ENCODE results near the gene TRPM2.

Gene TRPM2

GRCh38 chr21:44326716-44327602 is 26.5 kb upstream of the TRPM2 start:
- DNase-seq (ENCODE audit: low spot score): no peak
- no peak for TF ChIP-seq CTCF (IDR thresholded peaks at IDR 0.05; ENCODE audit: extremely low read depth, missing control alignments)

GRCh38 chr21:44327603-44327974 is 25.8 kb upstream of the TRPM2 start:
- no peak for TF ChIP-seq CTCF (IDR thresholded peaks at IDR 0.05; ENCODE audit: extremely low read depth, missing control alignments)
- no peak for DNase-seq (ENCODE audit: low spot score)

- TF ChIP-seq CTCF (IDR thresholded peaks at IDR 0.05; ENCODE audit: extremely low read depth, missing control alignments): no peak
Observed at GRCh38 chr21:44328242-44328895, 25.1 kb upstream of the TRPM2 start.

GRCh38 chr21:44329086-44329889 is 24.1 kb upstream of the TRPM2 start:
- no peak for DNase-seq (ENCODE audit: low spot score)
- TF ChIP-seq CTCF (IDR thresholded peaks at IDR 0.05; ENCODE audit: extremely low read depth, missing control alignments): no peak

More at GRCh38 chr21:44328242-44328895, 25.1 kb upstream of the TRPM2 start:
- no peak for DNase-seq (ENCODE audit: low spot score)

GRCh38 chr21:44329971-44330681 is 23.3 kb upstream of the TRPM2 start:
- DNase-seq (ENCODE audit: low spot score): no peak
- no peak for TF ChIP-seq CTCF (IDR thresholded peaks at IDR 0.05; ENCODE audit: extremely low read depth, missing control alignments)

- DNase-seq (ENCODE audit: low spot score): no peak
- TF ChIP-seq CTCF (IDR thresholded peaks at IDR 0.05; ENCODE audit: extremely low read depth, missing control alignments): no peak
Observed at GRCh38 chr21:44330698-44331097, 22.7 kb upstream of the TRPM2 start.
